ENCODE measurements around the gene WDR73.

DNA sequence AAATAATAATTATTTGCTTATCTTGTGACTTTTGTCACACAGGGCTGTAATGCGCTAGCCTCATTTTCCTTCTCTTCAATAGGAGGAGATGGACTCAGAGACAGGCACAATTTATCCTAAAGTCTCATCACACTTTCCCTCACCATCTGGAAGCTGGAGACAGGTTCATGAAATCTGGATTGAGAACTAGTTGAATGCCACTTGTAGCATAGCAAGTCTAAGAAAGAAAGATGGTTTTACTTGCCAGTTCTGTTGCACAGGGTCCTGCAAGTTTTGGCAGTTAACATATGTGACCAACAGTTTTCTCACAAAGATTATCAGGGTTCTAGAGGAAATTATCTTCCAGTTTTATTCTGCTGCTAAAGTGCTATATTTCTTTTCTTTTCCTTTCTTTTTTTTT lies 62.3 kb downstream of the WDR73 start:
- TF ChIP-seq, protein P1, sequence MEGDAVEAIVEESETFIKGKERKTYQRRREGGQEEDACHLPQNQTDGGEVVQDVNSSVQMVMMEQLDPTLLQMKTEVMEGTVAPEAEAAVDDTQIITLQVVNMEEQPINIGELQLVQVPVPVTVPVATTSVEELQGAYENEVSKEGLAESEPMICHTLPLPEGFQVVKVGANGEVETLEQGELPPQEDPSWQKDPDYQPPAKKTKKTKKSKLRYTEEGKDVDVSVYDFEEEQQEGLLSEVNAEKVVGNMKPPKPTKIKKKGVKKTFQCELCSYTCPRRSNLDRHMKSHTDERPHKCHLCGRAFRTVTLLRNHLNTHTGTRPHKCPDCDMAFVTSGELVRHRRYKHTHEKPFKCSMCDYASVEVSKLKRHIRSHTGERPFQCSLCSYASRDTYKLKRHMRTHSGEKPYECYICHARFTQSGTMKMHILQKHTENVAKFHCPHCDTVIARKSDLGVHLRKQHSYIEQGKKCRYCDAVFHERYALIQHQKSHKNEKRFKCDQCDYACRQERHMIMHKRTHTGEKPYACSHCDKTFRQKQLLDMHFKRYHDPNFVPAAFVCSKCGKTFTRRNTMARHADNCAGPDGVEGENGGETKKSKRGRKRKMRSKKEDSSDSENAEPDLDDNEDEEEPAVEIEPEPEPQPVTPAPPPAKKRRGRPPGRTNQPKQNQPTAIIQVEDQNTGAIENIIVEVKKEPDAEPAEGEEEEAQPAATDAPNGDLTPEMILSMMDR (conservative IDR thresholded peaks at IDR 0.05; ENCODE audit: low read depth, low read length): no peak
- TF ChIP-seq EZH2 (IDR thresholded peaks at IDR 0.05; ENCODE audit: low read length, unreplicated experiment): no peak
- no peak for TF ChIP-seq EZH2phosphoT487 (IDR thresholded peaks at IDR 0.05; ENCODE audit: borderline replicate concordance, low read length)

Data from PC-3 (cell line).